ENCODE results near the gene MEI1.
"Not testable (repeated sequence)": the region's sequence is repeated elsewhere in the genome, so short reads cannot be mapped to it uniquely, and the experiment has no call there.

Gene MEI1

DNA sequence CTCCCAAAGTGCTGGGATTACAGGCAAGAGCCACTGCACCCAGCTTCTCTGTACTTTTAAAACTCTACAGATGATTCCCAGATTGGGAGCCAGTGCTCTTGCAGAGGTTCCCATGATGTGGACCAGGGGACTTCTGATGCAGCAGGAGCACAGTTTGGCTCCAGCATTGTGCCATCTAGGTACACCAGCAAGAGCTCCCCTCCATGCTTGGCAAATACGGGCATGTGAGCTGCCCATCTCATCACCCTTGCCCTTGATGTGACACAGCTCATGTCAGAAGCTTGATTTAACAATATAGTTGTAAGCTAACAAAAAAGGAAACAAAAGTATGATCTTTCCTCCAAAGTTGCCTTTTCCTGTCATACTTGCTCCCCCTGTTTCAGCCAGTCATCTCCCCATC, 39.4 kb upstream of the MEI1 start:
- no peak for DNase-seq (ENCODE audit: extremely low read depth, low read depth)

GRCh38 chr22:41660416-41660815, 38.9 kb upstream of the MEI1 start:
- TF ChIP-seq CTCF (IDR thresholded peaks at IDR 0.05; ENCODE audit: low read depth, low read length), result no peak
- no peak for DNase-seq (ENCODE audit: extremely low read depth, low read depth)

More for the DNA sequence above, 39.4 kb upstream of the MEI1 start:
- TF ChIP-seq CTCF (IDR thresholded peaks at IDR 0.05; ENCODE audit: low read depth, low read length), result no peak

- TF ChIP-seq CTCF (IDR thresholded peaks at IDR 0.05; ENCODE audit: low read depth, low read length), result no peak
- DNase-seq (ENCODE audit: extremely low read depth, low read depth), result no peak
Observed at GRCh38 chr22:41661088-41661487, 38.2 kb upstream of the MEI1 start.

DNA sequence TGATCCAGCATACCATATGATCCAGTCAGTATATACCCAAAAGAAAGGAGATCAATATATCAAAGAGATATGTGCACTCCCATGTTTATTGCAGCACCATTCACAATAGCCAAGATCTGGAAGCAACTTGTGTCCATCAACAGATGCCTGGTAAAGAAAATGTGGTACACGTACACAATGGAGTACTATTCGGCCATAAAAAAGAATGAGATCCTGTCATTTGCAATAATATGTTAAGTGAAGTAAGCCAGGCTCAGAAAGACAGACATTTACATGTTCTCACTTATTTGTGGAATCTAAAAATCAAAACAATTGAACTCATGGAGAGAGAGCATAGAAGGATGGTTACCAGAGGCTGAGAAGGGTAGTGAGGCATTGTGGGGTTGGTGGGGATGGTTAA, 37.6 kb upstream of the MEI1 start:
- no peak for TF ChIP-seq CTCF (IDR thresholded peaks at IDR 0.05; ENCODE audit: low read depth, low read length)
- no peak for DNase-seq (ENCODE audit: extremely low read depth, low read depth)

- not testable (repeated sequence) for DNase-seq (ENCODE audit: extremely low read depth, low read depth)
Observed at GRCh38 chr22:41663594-41663993, 35.7 kb upstream of the MEI1 start.

GRCh38 chr22:41664490-41664889, 34.8 kb upstream of the MEI1 start:
- DNase-seq (ENCODE audit: extremely low read depth, low read depth), result no peak
- no peak for TF ChIP-seq CTCF (IDR thresholded peaks at IDR 0.05; ENCODE audit: low read depth, low read length)

- no peak for DNase-seq (ENCODE audit: extremely low read depth, low read depth)
- TF ChIP-seq CTCF (IDR thresholded peaks at IDR 0.05; ENCODE audit: low read depth, low read length), result no peak
Observed at GRCh38 chr22:41664951-41665350, 34.4 kb upstream of the MEI1 start.

All from AG09319 (cell line).